H1 (cell line): ENCODE data around the gene ZC3H14. TPM values are rescaled to one million over a fixed set of nuclear protein-coding genes. Genes with fewer than 3 reads are reported as not detected.

ENCODE experiments used
- CTCF ChIA-PET: fragments of 300-600 bp; sonication (Branson Sonifier 250); formaldehyde crosslinking; loops from one replicate; lab custom pipeline; 2021; ENCODE audit not compliant: partially characterized antibody; lab: Charles Lee
- POLR2A ChIA-PET: fragments of 300-600 bp; sonication (Branson Sonifier 250); formaldehyde crosslinking; loops from one replicate; lab custom pipeline; 2021; ENCODE audit warnings: inconsistent platforms; ENCODE audit not compliant: partially characterized antibody; lab: Charles Lee
- DNase-seq, 2 experiments: peaks; one replicate each; pipeline versions ENCODE4 v3.0.0 to v3.0.0-alpha.2; 2010 to 2022; ENCODE audit warnings: low spot score in 2 of 2, low read depth in 1 of 2, mixed read lengths in 1 of 2
- FAIRE-seq: peaks from 2 replicates; lab custom pipeline; 2011; peaks lifted over from hg19 to GRCh38; lab: Jason Lieb, UNC
- H2AFZ ChIP-seq: 2 replicates; pipeline ENCODE4 v1.8.1; 2012; ENCODE audit warnings: low read length, inconsistent platforms
- H2AK5ac ChIP-seq: 2 replicates; pipeline ENCODE4 v1.6.1; 2013; ENCODE audit warnings: low read depth, low read length
- H2BK120ac ChIP-seq: replicated peaks from 2 replicates; pipeline ENCODE3; 2013; ENCODE audit warnings: low read depth, low read length, inconsistent platforms
- H2BK12ac ChIP-seq: 2 replicates; pipeline ENCODE4 v1.6.1; 2013; ENCODE audit warnings: low read depth, low read length
- H2BK15ac ChIP-seq: 2 replicates; pipeline ENCODE4 v1.6.1; 2013; ENCODE audit warnings: low read length
- H2BK20ac ChIP-seq: 2 replicates; pipeline ENCODE4 v1.6.1; 2013; ENCODE audit warnings: low read length
- H2BK5ac ChIP-seq: 2 replicates; pipeline ENCODE4 v1.6.1; 2013; ENCODE audit warnings: low read depth, low read length
- H3K14ac ChIP-seq: 2 replicates; pipeline ENCODE4 v1.6.1; 2013; ENCODE audit warnings: inconsistent platforms; ENCODE audit not compliant: insufficient read length
- H3K18ac ChIP-seq: 2 replicates; pipeline ENCODE4 v1.6.1; 2013; ENCODE audit warnings: low read length; ENCODE audit errors: extremely low read depth
- H3K23ac ChIP-seq: 2 replicates; pipeline ENCODE4 v1.6.1; 2013; ENCODE audit warnings: inconsistent platforms; ENCODE audit not compliant: insufficient read length
- H3K23me2 ChIP-seq: 2 replicates; pipeline ENCODE4 v1.6.1; 2013; ENCODE audit warnings: low read depth, low read length
- H3K27ac ChIP-seq: 2 replicates; pipeline ENCODE4 v1.6.1; 2011; ENCODE audit warnings: low read depth, low read length, inconsistent platforms
- H3K27me3 ChIP-seq, 4 experiments: replicated peaks in 1 of 4; 1 replicate in 1 of 4; 2 replicates in 3 of 4; pipeline versions ENCODE4 v1.6.1 to v1.8.1; 2011 to 2013; ENCODE audit warnings: low read length in 3 of 4, mild to moderate bottlenecking in 3 of 4, inconsistent platforms in 2 of 4, mixed read lengths in 2 of 4, moderate library complexity in 1 of 4; ENCODE audit not compliant: control insufficient read depth in 3 of 4, insufficient read depth in 3 of 4; ENCODE audit errors: extremely low read depth in 1 of 4
- H3K36me3 ChIP-seq, 4 experiments: 2 replicates each; pipeline versions ENCODE4 v1.6.1 to v1.8.1; 2011 to 2013; ENCODE audit warnings: mild to moderate bottlenecking in 4 of 4, low read length in 3 of 4, moderate library complexity in 2 of 4, control low read depth in 1 of 4, inconsistent platforms in 1 of 4; ENCODE audit not compliant: insufficient read depth in 4 of 4, control insufficient read depth in 2 of 4
- H3K4ac ChIP-seq: replicated peaks from 2 replicates; pipeline ENCODE3; 2013; ENCODE audit warnings: low read length, low read depth, mixed read lengths, inconsistent platforms; ENCODE audit not compliant: insufficient read length
- H3K4me1 ChIP-seq, 4 experiments: replicated peaks in 1 of 4; 1 replicate in 1 of 4; 2 replicates in 3 of 4; pipeline versions ENCODE4 v1.6.1 to v1.8.1; 2011 to 2013; ENCODE audit warnings: low read length in 3 of 4, inconsistent platforms in 2 of 4, mixed read lengths in 1 of 4; ENCODE audit not compliant: insufficient read depth in 4 of 4, control insufficient read depth in 3 of 4
- H3K4me2 ChIP-seq, 2 experiments: 2 replicates each; pipeline versions ENCODE4 v1.6.1 to v1.8.1; 2011 to 2013; ENCODE audit warnings: low read depth in 2 of 2, low read length in 2 of 2, control low read depth in 1 of 2, inconsistent platforms in 1 of 2, mild to moderate bottlenecking in 1 of 2; ENCODE audit not compliant: insufficient read depth in 1 of 2
- H3K4me3 ChIP-seq, 4 experiments: fragments of 200-600, 300-600 bp in 1 of 4; sonication (generic), shearing (Covaris generic), sonication (Bioruptor Twin) in 1 of 4; 2 replicates each; pipeline versions ENCODE4 v1.5.1 to v1.8.1; 2011 to 2016; ENCODE audit warnings: low read length in 4 of 4, low read depth in 3 of 4, control low read depth in 2 of 4, inconsistent platforms in 2 of 4, mild to moderate bottlenecking in 2 of 4, mixed read lengths in 1 of 4, moderate library complexity in 1 of 4; ENCODE audit not compliant: insufficient read depth in 2 of 4; ENCODE audit errors: extremely low read depth in 1 of 4
- H3K56ac ChIP-seq: replicated peaks from 2 replicates; pipeline ENCODE3; 2013; ENCODE audit warnings: low read depth, mild to moderate bottlenecking, mixed read lengths, low read length, inconsistent platforms; ENCODE audit not compliant: insufficient read length
- H3K79me1 ChIP-seq: 2 replicates; pipeline ENCODE4 v1.6.1; 2013; ENCODE audit warnings: low read depth, low read length, control low read depth
- H3K79me2 ChIP-seq, 2 experiments: 2 replicates each; pipeline versions ENCODE4 v1.6.1 to v1.8.1; 2012 to 2013; ENCODE audit warnings: low read length in 2 of 2, mild to moderate bottlenecking in 2 of 2, inconsistent platforms in 1 of 2; ENCODE audit not compliant: insufficient read depth in 2 of 2, control insufficient read depth in 1 of 2
- H3K9ac ChIP-seq, 4 experiments: replicated peaks in 1 of 4; 1 replicate in 1 of 4; 2 replicates in 3 of 4; pipeline versions ENCODE4 v1.6.1 to v1.8.1; 2011 to 2013; ENCODE audit warnings: low read depth in 3 of 4, low read length in 3 of 4, control low read depth in 2 of 4, mild to moderate bottlenecking in 2 of 4, moderate library complexity in 2 of 4, inconsistent platforms in 1 of 4; ENCODE audit errors: extremely low read depth in 1 of 4
- H3K9me3 ChIP-seq, 2 experiments: 2 replicates each; pipeline versions ENCODE4 v1.6.1 to v1.8.1; 2012 to 2013; ENCODE audit warnings: mild to moderate bottlenecking in 2 of 2, moderate library complexity in 2 of 2, control low read depth in 1 of 2, inconsistent platforms in 1 of 2, low read depth in 1 of 2, low read length in 1 of 2, mixed read lengths in 1 of 2; ENCODE audit not compliant: insufficient read depth in 2 of 2
- H4K20me1 ChIP-seq, 2 experiments: replicated peaks in 1 of 2; 2 replicates each; pipeline versions ENCODE3 to v1.8.1; 2011 to 2013; ENCODE audit warnings: inconsistent platforms in 2 of 2, low read length in 2 of 2, mild to moderate bottlenecking in 1 of 2; ENCODE audit not compliant: insufficient read depth in 2 of 2, control insufficient read depth in 1 of 2
- H4K5ac ChIP-seq: 2 replicates; pipeline ENCODE4 v1.6.1; 2013; ENCODE audit warnings: low read length, low read depth, mixed read lengths, inconsistent platforms; ENCODE audit not compliant: insufficient read length
- H4K8ac ChIP-seq: 2 replicates; pipeline ENCODE4 v1.8.0; 2013; ENCODE audit warnings: mild to moderate bottlenecking, moderate library complexity, low read length, inconsistent platforms; ENCODE audit not compliant: insufficient read depth; ENCODE audit errors: extremely low read depth
- H4K91ac ChIP-seq: replicated peaks from 2 replicates; pipeline ENCODE3; 2013; ENCODE audit warnings: low read length, mixed read lengths, inconsistent platforms; ENCODE audit not compliant: insufficient read length
- CTCF ChIP-seq, 3 experiments: IDR thresholded peaks; 1 replicate in 2 of 3; 2 replicates in 1 of 3; pipeline versions ENCODE4 v1.5.1 to v1.6.1; 2011; ENCODE audit warnings: low read length in 3 of 3, mild to moderate bottlenecking in 3 of 3, inconsistent platforms in 2 of 3, low read depth in 1 of 3, moderate library complexity in 1 of 3; ENCODE audit not compliant: insufficient read depth in 1 of 3; ENCODE audit errors: control extremely low read depth in 1 of 3
- E2F6 ChIP-seq: IDR thresholded peaks from 2 replicates; pipeline ENCODE4 v1.6.1; 2012; ENCODE audit warnings: inconsistent platforms
- HDAC2 ChIP-seq, 2 experiments: fragments of 300-600 bp in 1 of 2; sonication (generic) in 1 of 2; IDR thresholded peaks; 2 replicates each; pipeline ENCODE4 v1.6.1; 2011 to 2012; ENCODE audit warnings: low read depth in 2 of 2, low read length in 2 of 2, mild to moderate bottlenecking in 2 of 2, moderate library complexity in 2 of 2, borderline replicate concordance in 1 of 2, inconsistent platforms in 1 of 2
- HDAC6 ChIP-seq: IDR thresholded peaks from one replicate; pipeline ENCODE4 v1.7.1; 2012; ENCODE audit warnings: low read depth, mild to moderate bottlenecking, inconsistent platforms, low read length, moderate library complexity
- NANOG ChIP-seq: IDR thresholded peaks from 2 replicates; pipeline ENCODE4 v1.6.1; 2011; ENCODE audit warnings: low read length, low read depth, mild to moderate bottlenecking, inconsistent platforms; ENCODE audit not compliant: insufficient read depth, poor library complexity, severe bottlenecking
- POU5F1 ChIP-seq: IDR thresholded peaks from 2 replicates; pipeline ENCODE4 v1.6.1; 2011; ENCODE audit warnings: low read depth, mild to moderate bottlenecking, low read length, moderate library complexity
- RAD21 ChIP-seq, 2 experiments: IDR thresholded peaks in 1 of 2; conservative IDR thresholded peaks in 1 of 2; 2 replicates each; pipeline ENCODE4 v1.6.1; 2011; ENCODE audit warnings: low read depth in 2 of 2, low read length in 2 of 2, improper control_type of control experiment in 1 of 2, inconsistent platforms in 1 of 2, mild to moderate bottlenecking in 1 of 2, moderate library complexity in 1 of 2
- SP1 ChIP-seq: IDR thresholded peaks from 2 replicates; pipeline ENCODE4 v1.6.1; 2011; ENCODE audit warnings: low read depth, low read length
- SP4 ChIP-seq: IDR thresholded peaks from 2 replicates; pipeline ENCODE4 v1.6.1; 2012; ENCODE audit warnings: low read length, inconsistent platforms
- WGBS, 2 experiments: shearing (Covaris generic) in 1 of 2; methylation state at CpG; one replicate each; pipeline versions ENCODE4 v1.1.6 to v1.1.7; 2013 to 2015; ENCODE audit warnings: low lambda C conversion rate in 2 of 2, mixed read lengths in 2 of 2, inconsistent platforms in 1 of 2, low coverage in 1 of 2, missing lambda C conversion rate in 1 of 2; ENCODE audit not compliant: insufficient replicate concordance in 2 of 2, insufficient coverage in 1 of 2, insufficient read length in 1 of 2; ENCODE audit errors: extremely low coverage in 1 of 2, missing lambda C conversion rate in 1 of 2; 5-methylcytosine and 5-hydroxymethylcytosine counted together
- polyA plus RNA-seq, 7 experiments: library from polyadenylated mRNA; depleted of rRNA in 3 of 7; stranded (reverse) in 5 of 7; unstranded in 2 of 7; fragments of >200 nt in 5 of 7; fragments of 200-250 nt in 2 of 7; gene quantifications; 1 replicate in 5 of 7; 2 replicates in 1 of 7; 4 replicates in 1 of 7; pipeline versions ENCODE4 v1.2.1 to v1.2.3, GENCODE V29; 2011 to 2013; ENCODE audit warnings: missing spikeins in 2 of 7, mixed read lengths in 2 of 7
- total RNA-seq: library from RNA; stranded (reverse); fragmentation: NEBNext Ultra II Directional; extraction: Animal tissue kit (Norgen Biotek cat#: 25700); gene quantifications from 2 replicates; pipeline ENCODE4 v1.2.1, GENCODE V29; 2021

ZC3H14 gene
- total and polyA plus RNA-seq, 2 of the 8 experiments (the other 6 are each of a cell fraction or from before 2014, with no cell fraction given): 86.0 to 99.1 TPM

GRCh38 chr14:88631091-88631490 lies 68.3 kb downstream of the ZC3H14 start:
- TF ChIP-seq E2F6: no peak
- no peak for TF ChIP-seq RAD21 (IDR thresholded peaks at IDR 0.05 in 1 of 2, conservative IDR thresholded peaks at IDR 0.05 in 1 of 2; ENCODE audit: low read depth in 2 of 2, low read length in 2 of 2)
- TF ChIP-seq POU5F1: no peak
- TF ChIP-seq HDAC6: no peak
- TF ChIP-seq NANOG: no peak
- TF ChIP-seq HDAC2 (IDR thresholded peaks at IDR 0.05; ENCODE audit: borderline replicate concordance in 1 of 2, low read depth in 2 of 2, low read length in 2 of 2): no peak
- TF ChIP-seq SP1: no peak
- no peak for TF ChIP-seq CTCF (IDR thresholded peaks at IDR 0.05; ENCODE audit: control extremely low read depth in 1 of 3, insufficient read depth in 1 of 3, low read depth in 1 of 3, low read length in 3 of 3)
- no peak for TF ChIP-seq SP4
- H3K9ac ChIP-seq: no peak overlapping the region
- no peaks in the 10 kb centered on the region for H3K79me2 ChIP-seq
- H2BK15ac ChIP-seq: no peak overlapping the region
- H3K4ac ChIP-seq: no peak overlapping the region
- DNase-seq (no peak), FAIRE-seq (no peak)
- no peak overlapping the region for H4K5ac ChIP-seq
- H3K36me3 ChIP-seq: no peaks in the 10 kb centered on the region
- no peak overlapping the region for H4K8ac ChIP-seq
- no peak overlapping the region for H2BK20ac ChIP-seq
- H3K23ac ChIP-seq: no peak overlapping the region
- H3K4me3 ChIP-seq: no peak overlapping the region
- no peak overlapping the region for H3K56ac ChIP-seq
- CTCF ChIA-PET: no interaction called here
- H2AFZ ChIP-seq: no peak overlapping the region
- H3K23me2 ChIP-seq: no peaks in the 10 kb centered on the region
- POLR2A ChIA-PET: no interaction called here
- no peaks in the 10 kb centered on the region for H3K4me1 ChIP-seq
- H3K4me2 ChIP-seq: no peak overlapping the region
- no peak overlapping the region for H3K27ac ChIP-seq
- H3K79me1 ChIP-seq: no peaks in the 10 kb centered on the region
- no peak overlapping the region for H2BK12ac ChIP-seq
- H2BK5ac ChIP-seq: no peak overlapping the region
- no peak overlapping the region for H3K14ac ChIP-seq
- H4K91ac ChIP-seq: no peak overlapping the region
- no peak overlapping the region for H3K18ac ChIP-seq
- no peaks in the 10 kb centered on the region for H3K27me3 ChIP-seq
- H2AK5ac ChIP-seq: no peak overlapping the region
- no peaks in the 10 kb centered on the region for H3K9me3 ChIP-seq
- no peaks in the 10 kb centered on the region for H4K20me1 ChIP-seq
- no peak overlapping the region for H2BK120ac ChIP-seq
- 80% methylated on average over 3 of the region's 3 CpGs; no CpG with 5 or more reads in 1 of the 2 experiments for WGBS, 2 experiments
